ENCODE results near the gene ROR2. TPM values are rescaled to one million over a fixed set of nuclear protein-coding genes. Genes with fewer than 3 reads are reported as not detected.

Gene ROR2
- total and polyA plus RNA-seq, 2 experiments from 2014 or later = 7.1 to 12.9 TPM

DNA sequence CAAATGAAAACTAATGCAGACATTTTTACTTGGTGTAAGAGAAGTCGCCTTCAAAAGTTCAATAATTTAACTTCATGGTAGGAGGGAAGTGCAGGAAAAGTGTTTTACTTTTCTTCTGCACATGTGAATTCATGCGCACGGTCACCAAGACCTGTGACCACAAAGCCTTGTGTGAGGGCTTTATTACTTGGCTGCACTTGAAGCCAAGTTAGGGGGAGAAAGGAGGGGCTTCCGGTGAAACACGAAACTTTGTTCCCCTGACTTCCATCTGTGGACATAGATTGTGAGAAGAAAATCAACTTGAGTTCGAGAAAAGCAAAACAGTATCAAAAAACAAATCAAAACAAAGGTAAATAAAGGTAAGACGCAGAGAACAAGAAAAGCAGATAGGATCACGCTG lies 239.9 kb downstream of the ROR2 start:
- Histone ChIP-seq H3K36me3 (ENCODE audit: low read depth) (no peaks in the 10 kb centered on the region), H3K9me2 (ENCODE audit: insufficient read depth) (no peaks in the 10 kb centered on the region), H3K27ac (no peak overlapping the region), H3K4me1 (ENCODE audit: insufficient read depth) (no peaks in the 10 kb centered on the region), H3K9ac (no peak overlapping the region), H3K4me2 (ENCODE audit: unreplicated experiment) (no peak overlapping the region), H3K4me3 (no peak overlapping the region), H3K27me3 (replicated peaks; ENCODE audit: insufficient read depth) (no peaks in the 10 kb centered on the region), H4K20me1 (ENCODE audit: insufficient read depth) (no peaks in the 10 kb centered on the region), H2AFZ (no peak overlapping the region), H3F3A (ENCODE audit: insufficient read depth) (peaks cover 9% of the 10 kb centered on the region; the same call in 1 of the 2 replicates), H3K79me2 (ENCODE audit: insufficient read depth) (no peaks in the 10 kb centered on the region), H3K9me3 (ENCODE audit: low read depth) (no peaks in the 10 kb centered on the region)
- no peak for DNase-seq
- WGBS, 2 experiments (ENCODE audit: low coverage in 1 of 2, low lambda C conversion rate in 2 of 2, missing lambda C conversion rate in 2 of 2) = 78 to 80% methylated on average over 8 of the region's 8 CpGs
- in situ Hi-C loops (cut with MboI) = no loop called here
- TF ChIP-seq EZH2phosphoT487 (IDR thresholded peaks at IDR 0.05; ENCODE audit: insufficient read depth, low read depth) (no peak), EZH2 (IDR thresholded peaks at IDR 0.05; ENCODE audit: insufficient read depth, poor library complexity, severe bottlenecking) (no peak)

- in situ Hi-C loops (cut with MboI) = no loop called here
- no peak for DNase-seq
These were observed 244.6 kb downstream of the ROR2 start for GRCh38 chr9:91705386-91705785.

DNA sequence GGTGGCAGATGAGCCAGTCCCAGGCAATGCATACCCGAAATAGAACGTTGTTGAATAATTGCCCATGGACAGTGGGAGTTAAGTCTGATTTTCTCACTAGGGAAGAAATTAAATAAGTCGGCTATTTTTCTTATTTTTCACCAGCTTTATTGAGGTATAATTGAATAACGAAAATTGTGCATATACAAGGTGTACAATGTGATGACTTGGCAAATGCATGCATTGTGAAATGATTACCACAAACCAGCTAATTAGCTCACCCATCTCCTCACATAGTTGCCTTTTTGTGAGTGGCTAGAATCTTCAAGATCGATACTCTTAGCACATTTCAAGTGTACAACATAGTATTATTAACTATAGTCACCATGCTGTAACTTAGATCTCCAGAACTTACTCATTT lies 249.6 kb downstream of the ROR2 start:
- H3K4me1 ChIP-seq (ENCODE audit: insufficient read depth) = no peaks in the 10 kb centered on the region
- H3K27me3 ChIP-seq (replicated peaks; ENCODE audit: insufficient read depth) = no peaks in the 10 kb centered on the region
- H4K20me1 ChIP-seq (ENCODE audit: insufficient read depth) = no peaks in the 10 kb centered on the region
- no peaks in the 10 kb centered on the region for H3K9me3 ChIP-seq (ENCODE audit: low read depth)
- no peak overlapping the region for H2AFZ ChIP-seq
- no peaks in the 10 kb centered on the region for H3K36me3 ChIP-seq (ENCODE audit: low read depth)
- in situ Hi-C loops (cut with MboI) = no loop called here
- H3K4me3 ChIP-seq = no peak overlapping the region
- H3K79me2 ChIP-seq (ENCODE audit: insufficient read depth) = no peaks in the 10 kb centered on the region
- no peaks in the 10 kb centered on the region for H3K9me2 ChIP-seq (ENCODE audit: insufficient read depth)
- 69 to 73% methylated on average over 5 of the region's 5 CpGs for WGBS, 2 experiments (ENCODE audit: low coverage in 1 of 2, low lambda C conversion rate in 2 of 2, missing lambda C conversion rate in 2 of 2)
- H3K27ac ChIP-seq = no peak overlapping the region
- no peak overlapping the region for H3K4me2 ChIP-seq (ENCODE audit: unreplicated experiment)
- TF ChIP-seq EZH2 (IDR thresholded peaks at IDR 0.05; ENCODE audit: insufficient read depth, poor library complexity, severe bottlenecking) = no peak
- TF ChIP-seq EZH2phosphoT487 (IDR thresholded peaks at IDR 0.05; ENCODE audit: insufficient read depth, low read depth) = no peak
- H3K9ac ChIP-seq = no peak overlapping the region
- no peaks in the 10 kb centered on the region for H3F3A ChIP-seq (ENCODE audit: insufficient read depth)
- DNase-seq = no peak

More at GRCh38 chr9:91705386-91705785, 244.6 kb downstream of the ROR2 start:
- WGBS, 2 experiments (ENCODE audit: low coverage in 1 of 2, low lambda C conversion rate in 2 of 2, missing lambda C conversion rate in 2 of 2) = 53 to 57% methylated on average over 1 of the region's 1 CpG
- TF ChIP-seq EZH2 (IDR thresholded peaks at IDR 0.05; ENCODE audit: insufficient read depth, poor library complexity, severe bottlenecking) (no peak), EZH2phosphoT487 (IDR thresholded peaks at IDR 0.05; ENCODE audit: insufficient read depth, low read depth) (no peak)
- Histone ChIP-seq H3K79me2 (ENCODE audit: insufficient read depth) (no peaks in the 10 kb centered on the region), H2AFZ (no peak overlapping the region), H3F3A (ENCODE audit: insufficient read depth) (no peaks in the 10 kb centered on the region), H4K20me1 (ENCODE audit: insufficient read depth) (no peaks in the 10 kb centered on the region), H3K9me3 (ENCODE audit: low read depth) (no peaks in the 10 kb centered on the region), H3K9ac (no peak overlapping the region), H3K4me2 (ENCODE audit: unreplicated experiment) (no peak overlapping the region), H3K9me2 (ENCODE audit: insufficient read depth) (no peaks in the 10 kb centered on the region), H3K27ac (no peak overlapping the region), H3K36me3 (ENCODE audit: low read depth) (no peaks in the 10 kb centered on the region), H3K27me3 (replicated peaks; ENCODE audit: insufficient read depth) (no peaks in the 10 kb centered on the region), H3K4me1 (ENCODE audit: insufficient read depth) (no peaks in the 10 kb centered on the region), H3K4me3 (no peak overlapping the region)

DNA sequence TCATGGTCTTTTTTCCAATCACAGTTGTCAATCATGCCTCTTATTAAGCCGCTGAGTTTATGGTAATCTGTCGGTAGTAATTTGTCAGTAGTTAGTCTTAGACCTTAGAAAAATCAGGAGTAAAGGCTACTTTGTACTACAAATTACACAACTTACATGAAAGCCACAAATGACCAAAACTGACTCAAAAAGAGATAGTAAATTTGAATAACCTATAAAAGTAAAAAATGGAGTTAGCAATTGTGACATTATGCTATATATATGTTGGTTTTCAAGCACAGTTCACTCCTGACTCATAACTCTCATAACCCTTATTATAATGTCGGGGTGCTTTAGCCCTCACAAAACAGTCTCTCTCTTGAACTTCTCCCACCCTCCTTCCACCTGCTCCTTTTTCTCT lies 251.8 kb downstream of the ROR2 start:
- no peaks in the 10 kb centered on the region for H3K9me2 ChIP-seq (ENCODE audit: insufficient read depth)
- DNase-seq = no peak
- H2AFZ ChIP-seq = no peak overlapping the region
- no peaks in the 10 kb centered on the region for H4K20me1 ChIP-seq (ENCODE audit: insufficient read depth)
- WGBS, 2 experiments (ENCODE audit: low coverage in 1 of 2, low lambda C conversion rate in 2 of 2, missing lambda C conversion rate in 2 of 2) = 67 to 74% methylated on average over 3 of the region's 3 CpGs
- no peak overlapping the region for H3K4me2 ChIP-seq (ENCODE audit: unreplicated experiment)
- H3F3A ChIP-seq (ENCODE audit: insufficient read depth) = no peaks in the 10 kb centered on the region
- no peak for TF ChIP-seq EZH2 (IDR thresholded peaks at IDR 0.05; ENCODE audit: insufficient read depth, poor library complexity, severe bottlenecking)
- TF ChIP-seq EZH2phosphoT487 (IDR thresholded peaks at IDR 0.05; ENCODE audit: insufficient read depth, low read depth) = no peak
- H3K4me3 ChIP-seq = no peak overlapping the region
- no peaks in the 10 kb centered on the region for H3K79me2 ChIP-seq (ENCODE audit: insufficient read depth)
- no peaks in the 10 kb centered on the region for H3K27me3 ChIP-seq (replicated peaks; ENCODE audit: insufficient read depth)
- no peaks in the 10 kb centered on the region for H3K4me1 ChIP-seq (ENCODE audit: insufficient read depth)
- H3K36me3 ChIP-seq (ENCODE audit: low read depth) = no peaks in the 10 kb centered on the region
- in situ Hi-C loops (cut with MboI) = no loop called here
- H3K9me3 ChIP-seq (ENCODE audit: low read depth) = no peaks in the 10 kb centered on the region
- H3K9ac ChIP-seq = no peak overlapping the region
- H3K27ac ChIP-seq = no peak overlapping the region

GRCh38 chr9:91697201-91697600 lies 252.8 kb downstream of the ROR2 start:
- no peaks in the 10 kb centered on the region for H3F3A ChIP-seq (ENCODE audit: insufficient read depth)
- WGBS, 2 experiments (ENCODE audit: low coverage in 1 of 2, low lambda C conversion rate in 2 of 2, missing lambda C conversion rate in 2 of 2) = 92 to 99% methylated on average over 6 to 7 of the region's 7 CpGs
- TF ChIP-seq EZH2 (IDR thresholded peaks at IDR 0.05; ENCODE audit: insufficient read depth, poor library complexity, severe bottlenecking) = no peak
- TF ChIP-seq EZH2phosphoT487 (IDR thresholded peaks at IDR 0.05; ENCODE audit: insufficient read depth, low read depth) = no peak
- no peak for DNase-seq
- no peak overlapping the region for H3K9ac ChIP-seq
- H4K20me1 ChIP-seq (ENCODE audit: insufficient read depth) = no peaks in the 10 kb centered on the region
- no peaks in the 10 kb centered on the region for H3K9me2 ChIP-seq (ENCODE audit: insufficient read depth)
- H3K36me3 ChIP-seq (ENCODE audit: low read depth) = no peaks in the 10 kb centered on the region
- no peak overlapping the region for H2AFZ ChIP-seq
- H3K9me3 ChIP-seq (ENCODE audit: low read depth) = no peaks in the 10 kb centered on the region
- H3K27ac ChIP-seq = no peak overlapping the region
- H3K4me2 ChIP-seq (ENCODE audit: unreplicated experiment) = no peak overlapping the region
- H3K79me2 ChIP-seq (ENCODE audit: insufficient read depth) = no peaks in the 10 kb centered on the region
- H3K4me3 ChIP-seq = no peak overlapping the region
- no peaks in the 10 kb centered on the region for H3K4me1 ChIP-seq (ENCODE audit: insufficient read depth)
- H3K27me3 ChIP-seq (replicated peaks; ENCODE audit: insufficient read depth) = no peaks in the 10 kb centered on the region
- in situ Hi-C loops (cut with MboI) = no loop called here

All from GM23248 (cell line).